Gastrocnemius medialis (tissue), 4 donors: ENCODE measurements around the gene TNFRSF6B.

Source experiments
- POLR2A ChIP-seq, 2 donors: fragments of 450-650 bp; IDR thresholded peaks; one replicate each; pipeline ENCODE4 v1.6.1; 2017; ENCODE audit warnings: antibody characterized with exemption in 2 of 2, mild to moderate bottlenecking in 2 of 2, moderate library complexity in 2 of 2
- TF ChIP-seq, protein P1 (sequence below), 5 experiments: fragments of 450-650 bp in 3 of 5; fragments of 200-600 bp in 2 of 5; sonication (generic) in 2 of 5; IDR thresholded peaks in 4 of 5; conservative IDR thresholded peaks in 1 of 5; 1 replicate in 4 of 5; 2 replicates in 1 of 5; pipeline ENCODE4 v1.5.1; 2016 to 2019; ENCODE audit warnings: antibody characterized with exemption in 5 of 5, mild to moderate bottlenecking in 3 of 5, moderate library complexity in 3 of 5

DNA sequence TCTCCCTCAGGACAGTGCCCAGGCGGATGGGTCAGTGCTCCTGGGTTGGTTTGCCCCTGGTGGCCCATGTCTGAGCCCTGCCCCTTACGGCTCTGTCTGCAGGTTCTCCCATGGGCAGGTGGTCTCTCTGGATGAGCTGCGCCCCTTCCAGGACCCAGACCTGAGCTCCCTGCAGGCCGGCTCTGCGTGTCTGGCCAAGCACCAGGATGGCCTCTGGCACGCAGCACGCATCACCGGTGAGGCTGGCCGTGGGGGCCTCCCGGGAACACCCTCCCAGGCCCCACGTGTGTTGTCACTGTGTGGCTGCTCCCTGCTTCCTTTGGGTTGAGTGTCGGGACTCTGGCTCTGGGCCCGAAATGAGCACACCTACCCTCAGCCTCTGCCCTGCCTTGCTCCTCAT, 36.7 kb downstream of the TNFRSF6B start:
- TF ChIP-seq, protein P1, sequence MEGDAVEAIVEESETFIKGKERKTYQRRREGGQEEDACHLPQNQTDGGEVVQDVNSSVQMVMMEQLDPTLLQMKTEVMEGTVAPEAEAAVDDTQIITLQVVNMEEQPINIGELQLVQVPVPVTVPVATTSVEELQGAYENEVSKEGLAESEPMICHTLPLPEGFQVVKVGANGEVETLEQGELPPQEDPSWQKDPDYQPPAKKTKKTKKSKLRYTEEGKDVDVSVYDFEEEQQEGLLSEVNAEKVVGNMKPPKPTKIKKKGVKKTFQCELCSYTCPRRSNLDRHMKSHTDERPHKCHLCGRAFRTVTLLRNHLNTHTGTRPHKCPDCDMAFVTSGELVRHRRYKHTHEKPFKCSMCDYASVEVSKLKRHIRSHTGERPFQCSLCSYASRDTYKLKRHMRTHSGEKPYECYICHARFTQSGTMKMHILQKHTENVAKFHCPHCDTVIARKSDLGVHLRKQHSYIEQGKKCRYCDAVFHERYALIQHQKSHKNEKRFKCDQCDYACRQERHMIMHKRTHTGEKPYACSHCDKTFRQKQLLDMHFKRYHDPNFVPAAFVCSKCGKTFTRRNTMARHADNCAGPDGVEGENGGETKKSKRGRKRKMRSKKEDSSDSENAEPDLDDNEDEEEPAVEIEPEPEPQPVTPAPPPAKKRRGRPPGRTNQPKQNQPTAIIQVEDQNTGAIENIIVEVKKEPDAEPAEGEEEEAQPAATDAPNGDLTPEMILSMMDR (IDR thresholded peaks at IDR 0.05 in 4 of 5, conservative IDR thresholded peaks at IDR 0.05 in 1 of 5) = no peak
- TF ChIP-seq POLR2A (IDR thresholded peaks at IDR 0.05) = no peak
